Ishikawa (cell line): Measurements from ENCODE around the gene PSMB5.

Source experiments
- CEBPB ChIP-seq: IDR thresholded peaks from 2 replicates; pipeline ENCODE4 v1.6.1; 2012
- CREB1 ChIP-seq: IDR thresholded peaks from 2 replicates; pipeline ENCODE4 v1.6.1; 2012; ENCODE audit warnings: low read depth
- EGR1 ChIP-seq: IDR thresholded peaks from 2 replicates; pipeline ENCODE4 v1.6.1; 2012
- EP300 ChIP-seq: IDR thresholded peaks from 2 replicates; pipeline ENCODE4 v1.6.1; 2012; ENCODE audit warnings: borderline replicate concordance
- FOXM1 ChIP-seq: IDR thresholded peaks from 2 replicates; pipeline ENCODE4 v1.6.1; 2012; ENCODE audit warnings: low read depth, borderline replicate concordance
- NFIC ChIP-seq: IDR thresholded peaks from 2 replicates; pipeline ENCODE4 v1.6.1; 2012
- RAD21 ChIP-seq: IDR thresholded peaks from 2 replicates; pipeline ENCODE4 v1.6.1; 2012; ENCODE audit warnings: low read depth
- TAF1 ChIP-seq: IDR thresholded peaks from 2 replicates; pipeline ENCODE4 v1.6.1; 2012; ENCODE audit warnings: low read depth, mild to moderate bottlenecking
- TCF12 ChIP-seq: IDR thresholded peaks from 2 replicates; pipeline ENCODE4 v1.6.1; 2012; ENCODE audit warnings: low read depth
- TEAD4 ChIP-seq: IDR thresholded peaks from 2 replicates; pipeline ENCODE4 v1.6.1; 2012
- YY1 ChIP-seq: IDR thresholded peaks from 2 replicates; pipeline ENCODE4 v1.6.1; 2012; ENCODE audit warnings: low read depth
- ZBTB7A ChIP-seq: IDR thresholded peaks from 2 replicates; pipeline ENCODE4 v1.6.1; 2012; ENCODE audit warnings: low read depth
- TF ChIP-seq, protein P1 (sequence below): IDR thresholded peaks from 2 replicates; pipeline ENCODE4 v1.6.1; 2012; ENCODE audit warnings: low read depth, mild to moderate bottlenecking
- TF ChIP-seq, protein P2 (sequence below): IDR thresholded peaks from 2 replicates; pipeline ENCODE4 v1.6.1; 2012
- TF ChIP-seq, protein P3 (sequence below): IDR thresholded peaks from 2 replicates; pipeline ENCODE4 v1.6.1; 2012

Gene PSMB5

DNA sequence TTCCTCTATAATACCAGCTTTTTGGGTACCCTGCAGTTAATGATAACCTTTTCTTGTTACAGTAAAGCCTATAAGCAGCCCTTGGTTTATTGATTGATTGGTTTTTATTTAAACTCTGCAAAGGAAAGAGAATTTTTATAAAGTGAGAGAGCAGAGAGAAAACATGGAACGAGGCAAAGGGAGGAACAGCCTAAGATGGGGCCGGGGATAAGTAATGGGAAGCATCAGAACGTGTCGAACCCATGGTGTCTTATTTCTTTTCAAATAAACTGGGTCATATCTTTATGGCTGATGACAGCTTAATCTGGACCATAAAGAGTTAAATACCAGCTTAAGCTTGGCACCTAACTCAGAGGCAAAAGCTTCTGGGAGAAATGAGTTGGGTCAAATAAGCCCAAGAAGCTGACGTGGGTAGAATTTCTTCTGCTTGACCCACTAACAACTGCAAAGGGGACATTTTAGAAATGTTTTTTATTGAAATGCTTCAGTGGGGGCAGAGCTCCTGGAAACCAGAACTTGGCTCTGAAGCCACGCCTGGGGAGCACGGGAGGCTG lies 12.7 kb downstream of the PSMB5 start:
- TF ChIP-seq CEBPB (no peak), TCF12 (no peak), EGR1 (no peak), TEAD4 (no peak), FOXM1 (no peak), TAF1 (no peak), RAD21 (no peak), ZBTB7A (no peak), EP300 (no peak), NFIC (no peak), YY1 (no peak), CREB1 (no peak)
- TF ChIP-seq, protein P1, sequence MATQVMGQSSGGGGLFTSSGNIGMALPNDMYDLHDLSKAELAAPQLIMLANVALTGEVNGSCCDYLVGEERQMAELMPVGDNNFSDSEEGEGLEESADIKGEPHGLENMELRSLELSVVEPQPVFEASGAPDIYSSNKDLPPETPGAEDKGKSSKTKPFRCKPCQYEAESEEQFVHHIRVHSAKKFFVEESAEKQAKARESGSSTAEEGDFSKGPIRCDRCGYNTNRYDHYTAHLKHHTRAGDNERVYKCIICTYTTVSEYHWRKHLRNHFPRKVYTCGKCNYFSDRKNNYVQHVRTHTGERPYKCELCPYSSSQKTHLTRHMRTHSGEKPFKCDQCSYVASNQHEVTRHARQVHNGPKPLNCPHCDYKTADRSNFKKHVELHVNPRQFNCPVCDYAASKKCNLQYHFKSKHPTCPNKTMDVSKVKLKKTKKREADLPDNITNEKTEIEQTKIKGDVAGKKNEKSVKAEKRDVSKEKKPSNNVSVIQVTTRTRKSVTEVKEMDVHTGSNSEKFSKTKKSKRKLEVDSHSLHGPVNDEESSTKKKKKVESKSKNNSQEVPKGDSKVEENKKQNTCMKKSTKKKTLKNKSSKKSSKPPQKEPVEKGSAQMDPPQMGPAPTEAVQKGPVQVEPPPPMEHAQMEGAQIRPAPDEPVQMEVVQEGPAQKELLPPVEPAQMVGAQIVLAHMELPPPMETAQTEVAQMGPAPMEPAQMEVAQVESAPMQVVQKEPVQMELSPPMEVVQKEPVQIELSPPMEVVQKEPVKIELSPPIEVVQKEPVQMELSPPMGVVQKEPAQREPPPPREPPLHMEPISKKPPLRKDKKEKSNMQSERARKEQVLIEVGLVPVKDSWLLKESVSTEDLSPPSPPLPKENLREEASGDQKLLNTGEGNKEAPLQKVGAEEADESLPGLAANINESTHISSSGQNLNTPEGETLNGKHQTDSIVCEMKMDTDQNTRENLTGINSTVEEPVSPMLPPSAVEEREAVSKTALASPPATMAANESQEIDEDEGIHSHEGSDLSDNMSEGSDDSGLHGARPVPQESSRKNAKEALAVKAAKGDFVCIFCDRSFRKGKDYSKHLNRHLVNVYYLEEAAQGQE, result no peak
- TF ChIP-seq, protein P2, sequence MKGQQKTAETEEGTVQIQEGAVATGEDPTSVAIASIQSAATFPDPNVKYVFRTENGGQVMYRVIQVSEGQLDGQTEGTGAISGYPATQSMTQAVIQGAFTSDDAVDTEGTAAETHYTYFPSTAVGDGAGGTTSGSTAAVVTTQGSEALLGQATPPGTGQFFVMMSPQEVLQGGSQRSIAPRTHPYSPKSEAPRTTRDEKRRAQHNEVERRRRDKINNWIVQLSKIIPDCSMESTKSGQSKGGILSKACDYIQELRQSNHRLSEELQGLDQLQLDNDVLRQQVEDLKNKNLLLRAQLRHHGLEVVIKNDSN, result no peak
- TF ChIP-seq, protein P3, sequence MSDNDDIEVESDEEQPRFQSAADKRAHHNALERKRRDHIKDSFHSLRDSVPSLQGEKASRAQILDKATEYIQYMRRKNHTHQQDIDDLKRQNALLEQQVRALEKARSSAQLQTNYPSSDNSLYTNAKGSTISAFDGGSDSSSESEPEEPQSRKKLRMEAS, result no peak

DNA sequence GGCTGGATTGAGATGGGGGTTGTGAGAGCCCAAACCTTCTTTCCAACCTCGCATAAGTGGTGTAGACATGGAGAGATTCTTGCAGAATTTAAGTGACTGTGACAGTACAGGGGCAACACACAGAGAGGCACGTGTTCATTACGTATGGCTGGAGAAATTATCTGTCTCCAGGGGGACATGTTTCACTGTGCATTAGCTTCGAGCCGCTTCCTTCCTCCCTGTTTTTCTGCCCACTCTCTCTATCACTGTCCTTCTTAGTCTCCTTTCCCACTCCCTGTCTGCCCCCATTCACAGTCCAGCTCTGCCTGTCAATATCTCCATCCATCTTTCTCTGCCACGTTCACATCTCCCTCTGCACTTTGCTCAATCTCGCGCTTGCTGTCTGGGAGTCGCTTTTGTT lies 13.3 kb downstream of the PSMB5 start:
- no peak for TF ChIP-seq TAF1
- TF ChIP-seq, protein P1, result no peak
- TF ChIP-seq EP300, result no peak
- no peak for TF ChIP-seq EGR1
- TF ChIP-seq, protein P3, result no peak
- TF ChIP-seq YY1, result no peak
- no peak for TF ChIP-seq CREB1
- TF ChIP-seq ZBTB7A, result no peak
- no peak for TF ChIP-seq TEAD4
- TF ChIP-seq TCF12, result no peak
- TF ChIP-seq FOXM1, result no peak
- no peak for TF ChIP-seq NFIC
- TF ChIP-seq RAD21, result no peak
- TF ChIP-seq, protein P2, result no peak
- TF ChIP-seq CEBPB, result no peak

DNA sequence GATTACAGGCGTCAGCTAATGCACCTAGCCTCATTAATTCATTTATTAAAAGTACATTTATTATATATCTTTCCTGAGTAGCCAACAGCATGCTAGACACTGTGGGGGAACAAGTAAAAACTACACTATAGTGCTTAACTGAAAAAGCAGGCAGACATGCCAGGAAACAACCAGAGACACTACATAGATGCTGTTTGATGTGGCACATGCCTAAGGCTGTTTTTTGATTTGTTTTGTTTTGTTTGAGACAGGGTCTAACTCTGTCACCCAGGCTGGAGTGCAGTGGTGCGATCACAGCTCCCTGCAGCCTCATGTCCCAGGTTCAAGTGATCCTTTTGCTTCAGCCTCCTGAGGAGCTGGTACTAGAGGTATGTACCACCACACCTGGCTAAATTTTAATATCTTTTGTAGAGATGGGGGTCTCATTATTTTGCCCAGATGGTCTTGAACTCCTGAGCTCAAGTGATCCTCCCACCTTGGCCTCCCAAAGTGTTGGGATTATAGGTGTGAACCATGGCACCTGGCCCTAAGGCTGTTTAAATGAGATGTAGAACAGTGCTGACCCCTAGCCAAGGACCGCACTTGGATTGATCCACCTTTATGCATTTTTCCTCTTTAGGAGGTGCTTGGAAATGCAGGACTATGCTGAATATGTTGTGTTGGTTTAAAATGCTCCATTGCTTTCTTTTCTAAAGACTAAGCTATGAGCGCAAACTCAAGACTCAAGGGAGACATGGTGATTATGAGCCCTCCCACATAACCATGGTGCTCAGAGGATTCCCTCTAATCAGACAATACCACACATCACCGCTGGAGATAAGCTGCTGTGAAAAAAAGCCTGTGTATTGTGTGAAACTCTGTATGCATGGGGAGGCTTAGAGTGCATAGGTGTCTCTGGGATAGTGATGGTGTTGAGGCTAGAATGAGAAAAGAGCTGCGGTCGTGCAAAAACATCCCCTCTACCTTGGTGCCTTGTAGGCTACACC lies 14.3 kb downstream of the PSMB5 start:
- TF ChIP-seq, protein P1, result no peak
- no peak for TF ChIP-seq TCF12
- no peak for TF ChIP-seq NFIC
- TF ChIP-seq RAD21, result no peak
- no peak for TF ChIP-seq EGR1
- no peak for TF ChIP-seq EP300
- TF ChIP-seq ZBTB7A, result no peak
- no peak for TF ChIP-seq FOXM1
- no peak for TF ChIP-seq TEAD4
- TF ChIP-seq CEBPB, result no peak
- TF ChIP-seq, protein P2, result no peak
- TF ChIP-seq, protein P3, result no peak
- TF ChIP-seq TAF1, result no peak
- no peak for TF ChIP-seq CREB1
- TF ChIP-seq YY1, result no peak
